Measurements from ENCODE around the gene OR4F17. TPM values are rescaled to one million over a fixed set of nuclear protein-coding genes. Genes with fewer than 3 reads are reported as not detected.
"Not testable (repeated sequence)": the region's sequence is repeated elsewhere in the genome, so short reads cannot be mapped to it uniquely, and the experiment has no call there.

The OR4F17 gene, protein sequence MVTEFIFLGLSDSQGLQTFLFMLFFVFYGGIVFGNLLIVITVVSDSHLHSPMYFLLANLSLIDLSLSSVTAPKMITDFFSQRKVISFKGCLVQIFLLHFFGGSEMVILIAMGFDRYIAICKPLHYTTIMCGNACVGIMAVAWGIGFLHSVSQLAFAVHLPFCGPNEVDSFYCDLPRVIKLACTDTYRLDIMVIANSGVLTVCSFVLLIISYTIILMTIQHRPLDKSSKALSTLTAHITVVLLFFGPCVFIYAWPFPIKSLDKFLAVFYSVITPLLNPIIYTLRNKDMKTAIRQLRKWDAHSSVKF
- total RNA-seq (not detected), polyA plus RNA-seq (not detected)

DNA sequence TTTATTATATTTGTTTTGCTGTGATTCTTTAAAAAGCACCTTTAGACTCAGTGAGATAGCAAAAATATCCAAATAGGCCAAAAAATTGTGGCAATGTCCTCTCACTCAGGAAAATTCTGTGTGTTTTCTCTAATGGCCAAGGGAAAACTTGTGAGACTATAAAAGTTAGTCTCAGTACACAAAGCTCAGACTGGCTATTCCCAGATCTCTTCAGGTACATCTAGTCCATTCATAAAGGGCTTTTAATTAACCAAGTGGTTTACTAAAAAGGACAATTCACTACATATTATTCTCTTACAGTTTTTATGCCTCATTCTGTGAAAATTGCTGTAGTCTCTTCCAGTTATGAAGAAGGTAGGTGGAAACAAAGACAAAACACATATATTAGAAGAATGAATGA is at the start of gene OR4F17:
Gene OR4F17 (plus strand): TSS at position 301 of the 400 bp plus-strand sequence. CDS start 3,575 bp downstream, outside the sequence.
- not testable (repeated sequence) for H3K4me1 ChIP-seq (ENCODE audit: insufficient read depth); DNase-seq (ENCODE audit: extremely low spot score); H3K4me3 ChIP-seq (ENCODE audit: low read depth, low read length); H3K27ac ChIP-seq (ENCODE audit: low read depth); H3K36me3 ChIP-seq (ENCODE audit: insufficient read depth)

DNA sequence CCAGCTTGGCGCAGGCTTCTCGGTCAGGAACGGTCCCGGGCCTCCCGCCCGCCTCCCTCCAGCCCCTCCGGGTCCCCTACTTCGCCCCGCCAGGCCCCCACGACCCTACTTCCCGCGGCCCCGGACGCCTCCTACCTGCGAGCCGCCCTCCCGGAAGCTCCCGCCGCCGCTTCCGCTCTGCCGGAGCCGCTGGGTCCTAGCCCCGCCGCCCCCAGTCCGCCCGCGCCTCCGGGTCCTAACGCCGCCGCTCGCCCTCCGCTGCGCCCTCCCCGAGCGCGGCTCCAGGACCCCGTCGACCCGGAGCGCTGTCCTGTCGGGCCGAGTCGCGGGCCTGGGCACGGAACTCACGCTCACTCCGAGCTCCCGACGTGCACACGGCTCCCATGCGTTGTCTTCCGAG is 36.1 kb upstream of the OR4F17 start:
- not testable (repeated sequence) for DNase-seq (ENCODE audit: extremely low spot score); H3K36me3 ChIP-seq (ENCODE audit: insufficient read depth); H3K4me1 ChIP-seq (ENCODE audit: insufficient read depth); H3K4me3 ChIP-seq (ENCODE audit: low read depth, low read length); H3K27ac ChIP-seq (ENCODE audit: low read depth)
- 0% methylated on average over 14 of the region's 54 CpGs for WGBS

DNA sequence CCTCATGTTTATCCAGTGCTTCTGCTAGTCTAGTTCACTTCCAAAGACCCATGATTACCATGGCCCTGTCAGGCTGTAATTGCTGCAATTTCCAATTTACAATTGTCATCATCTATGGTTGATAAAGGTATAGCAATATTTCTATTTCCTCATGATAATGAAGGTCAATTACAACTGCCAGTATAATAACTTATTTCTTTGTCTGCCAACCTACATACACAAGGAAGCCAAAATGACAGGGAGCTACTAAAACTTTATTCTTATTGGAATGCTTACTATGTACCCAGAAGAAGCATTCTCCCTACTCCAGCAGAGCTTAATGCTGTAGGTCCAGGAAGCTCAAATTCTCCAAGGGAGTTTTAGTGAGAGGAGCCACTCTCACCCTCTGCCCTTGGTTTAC is 24.0 kb upstream of the OR4F17 start:
- H3K36me3 ChIP-seq (ENCODE audit: insufficient read depth); H3K4me3 ChIP-seq (ENCODE audit: low read depth, low read length); H3K27ac ChIP-seq (ENCODE audit: low read depth); H3K4me1 ChIP-seq (ENCODE audit: insufficient read depth); DNase-seq (ENCODE audit: extremely low spot score): not testable (repeated sequence)

DNA sequence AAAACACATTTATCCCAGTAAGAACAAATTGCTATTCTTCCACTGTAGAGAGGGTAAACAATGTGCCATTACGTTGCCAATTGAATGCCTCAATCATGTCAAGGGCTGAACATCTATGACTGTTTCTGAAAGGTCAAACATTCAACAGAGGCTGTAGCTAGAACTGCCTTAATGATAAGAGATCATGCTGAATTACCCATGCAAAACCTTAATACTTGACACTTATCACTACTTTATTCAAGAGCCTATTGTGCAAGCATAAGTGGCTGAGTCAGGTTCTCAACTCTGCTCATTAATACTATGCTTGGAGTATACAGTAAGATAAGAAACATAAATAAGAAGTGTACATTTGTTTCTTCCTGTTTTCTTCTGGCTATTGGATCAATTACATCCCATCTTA is 23.3 kb upstream of the OR4F17 start:
- H3K4me3 ChIP-seq (ENCODE audit: low read depth, low read length); DNase-seq (ENCODE audit: extremely low spot score); H3K4me1 ChIP-seq (ENCODE audit: insufficient read depth); H3K36me3 ChIP-seq (ENCODE audit: insufficient read depth); H3K27ac ChIP-seq (ENCODE audit: low read depth): not testable (repeated sequence)
- WGBS, result no CpG with 5 or more reads among the region's 1 CpG

DNA sequence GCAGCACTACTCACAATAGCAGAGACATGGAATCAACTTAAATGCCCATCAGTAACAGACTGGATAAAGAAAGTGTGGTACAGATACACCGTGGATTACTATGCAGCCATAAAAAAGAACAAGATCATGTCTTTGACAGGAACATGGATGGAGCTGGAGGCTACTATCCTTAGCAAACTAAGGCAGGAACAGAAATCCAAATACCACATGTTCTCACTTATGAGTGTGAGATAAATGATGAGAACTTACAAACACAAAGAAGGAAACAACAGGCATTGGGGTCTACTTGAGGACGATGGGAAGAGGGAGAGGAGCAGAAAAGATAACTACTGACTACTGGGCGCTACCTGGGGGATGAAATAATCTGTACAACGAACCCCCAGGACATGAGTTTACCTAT is 16.2 kb upstream of the OR4F17 start:
- 63% methylated on average over 4 of the region's 4 CpGs for WGBS

DNA sequence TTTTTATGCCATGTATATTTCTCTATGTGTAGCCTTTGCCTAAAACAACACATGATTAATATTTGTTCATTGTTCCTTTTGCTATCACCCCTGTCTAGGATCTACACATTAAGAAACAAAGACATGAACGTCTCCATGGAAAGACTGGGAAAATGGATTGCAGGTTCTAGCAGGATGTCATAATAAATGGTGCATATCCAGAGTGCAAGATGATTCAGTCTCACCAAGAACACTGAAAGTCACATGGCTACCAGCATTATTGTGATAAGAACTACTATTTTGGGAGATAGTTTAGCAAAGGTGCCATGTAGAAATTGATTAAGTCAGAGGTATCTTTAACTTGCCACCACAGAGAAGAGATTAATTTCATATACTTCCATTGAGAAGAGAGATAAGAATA is 12.1 kb upstream of the OR4F17 start:
- not testable (repeated sequence) for H3K36me3 ChIP-seq (ENCODE audit: insufficient read depth); H3K4me3 ChIP-seq (ENCODE audit: low read depth, low read length); DNase-seq (ENCODE audit: extremely low spot score); H3K4me1 ChIP-seq (ENCODE audit: insufficient read depth); H3K27ac ChIP-seq (ENCODE audit: low read depth)
- WGBS, result no CpG with 5 or more reads among the region's 1 CpG

More for the DNA sequence above, 16.2 kb upstream of the OR4F17 start:
- not testable (repeated sequence) for H3K27ac ChIP-seq (ENCODE audit: low read depth); DNase-seq (ENCODE audit: extremely low spot score); H3K4me1 ChIP-seq (ENCODE audit: insufficient read depth); H3K4me3 ChIP-seq (ENCODE audit: low read depth, low read length); H3K36me3 ChIP-seq (ENCODE audit: insufficient read depth)

DNA sequence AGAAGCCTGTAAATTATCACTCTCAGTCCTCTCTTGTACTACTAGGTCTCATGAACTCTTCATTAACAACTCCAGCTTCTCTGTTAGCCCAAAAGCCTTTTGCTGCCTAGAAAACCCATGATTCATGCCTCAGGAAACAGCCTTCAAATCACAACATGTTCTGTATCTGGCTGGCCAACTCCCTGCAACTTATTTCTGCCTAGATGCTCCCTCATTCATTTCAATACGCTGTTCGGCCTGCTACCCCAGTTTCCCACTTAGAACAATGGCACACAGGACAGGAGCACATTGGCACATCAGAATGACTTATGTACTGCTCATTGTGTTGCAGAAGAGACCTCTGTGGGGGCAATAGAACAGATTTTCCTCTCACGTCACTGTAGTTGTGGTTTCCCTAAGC is 9.3 kb upstream of the OR4F17 start:
- not testable (repeated sequence) for DNase-seq (ENCODE audit: extremely low spot score); H3K4me3 ChIP-seq (ENCODE audit: low read depth, low read length); H3K27ac ChIP-seq (ENCODE audit: low read depth); H3K4me1 ChIP-seq (ENCODE audit: insufficient read depth); H3K36me3 ChIP-seq (ENCODE audit: insufficient read depth)
- no CpG with 5 or more reads among the region's 3 CpGs for WGBS

DNA sequence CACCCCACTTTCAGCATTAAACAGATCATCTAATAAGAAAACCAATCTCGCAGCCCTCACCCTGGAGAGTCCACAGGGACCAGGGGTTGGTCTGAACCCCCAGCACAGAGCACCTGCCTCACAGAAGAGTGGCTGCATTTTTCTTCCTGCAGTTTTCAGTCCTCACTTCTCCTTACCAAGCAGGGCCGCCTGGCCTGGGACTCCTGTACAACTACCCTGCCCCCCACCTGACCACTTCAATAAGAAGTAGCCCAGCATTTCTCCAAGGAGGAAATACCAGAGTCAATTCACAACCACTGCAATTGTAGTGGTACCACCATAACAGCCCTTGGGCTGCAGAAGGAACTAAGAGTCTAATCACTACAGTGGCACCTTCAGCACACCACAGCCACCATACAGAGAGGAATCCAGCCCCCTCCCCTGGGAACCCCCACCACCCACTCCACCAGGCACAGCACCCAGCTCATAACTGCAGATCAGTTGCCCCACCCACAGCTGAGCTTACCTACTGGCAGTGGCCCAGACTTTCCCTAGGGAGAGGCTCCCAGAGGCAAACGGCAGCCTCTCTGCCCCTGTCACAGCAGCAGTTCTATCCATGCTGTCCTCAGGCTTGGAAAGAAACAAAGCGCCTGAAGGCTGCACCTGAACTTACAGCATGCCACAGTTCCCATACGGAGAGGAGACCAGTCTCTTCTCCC is 13.7 kb downstream of the OR4F17 start:
- not testable (repeated sequence) for DNase-seq (ENCODE audit: extremely low spot score); H3K4me3 ChIP-seq (ENCODE audit: low read depth, low read length); H3K36me3 ChIP-seq (ENCODE audit: insufficient read depth); H3K4me1 ChIP-seq (ENCODE audit: insufficient read depth); H3K27ac ChIP-seq (ENCODE audit: low read depth)
- WGBS, result 68% methylated on average over 1 of the region's 5 CpGs

Other genes with a start within 250 kb of the OR4F17 start
- gene PLPP2, start 184.3 kb downstream of the OR4F17 start, total RNA-seq, result 7.8 TPM
- 17.5 TPM for gene PLPP2, start 184.3 kb downstream of the OR4F17 start, polyA plus RNA-seq
- 16.0 TPM for gene MIER2, start 237.7 kb downstream of the OR4F17 start, total RNA-seq
- gene MIER2, start 237.7 kb downstream of the OR4F17 start, polyA plus RNA-seq, result 30.4 TPM